K562 (cell line): Measurements from ENCODE around the gene FOSL1. TPM values are rescaled to one million over a fixed set of nuclear protein-coding genes. Genes with fewer than 3 reads are reported as not detected.

Experiments
- ATF1 ChIP-seq, 2 experiments: fragments of 450-650 bp in 1 of 2; IDR thresholded peaks; 2 replicates each; pipeline ENCODE4 v1.6.1; 2016; ENCODE audit warnings: missing compliant biosample characterization in 1 of 2, missing genetic modification characterization in 1 of 2
- BACH1 ChIP-seq: fragments of 200-800 bp; sonication (Bioruptor generic); IDR thresholded peaks from 2 replicates; pipeline ENCODE4 v1.6.1; 2016; ENCODE audit warnings: missing genetic modification characterization, missing compliant biosample characterization
- BRCA1 ChIP-seq, 2 experiments: fragments of 450-650 bp in 1 of 2; sonication (generic) in 1 of 2; formaldehyde crosslinking in 1 of 2; IDR thresholded peaks; 2 replicates each; pipeline versions ENCODE4 v1.5.0 to v1.6.1; 2017 to 2020; ENCODE audit warnings: mild to moderate bottlenecking in 1 of 2, missing genetic modification reagents in 1 of 2
- CREB5 ChIP-seq: fragments of 250-450 bp; sonication (Bioruptor Pico); IDR thresholded peaks from 2 replicates; pipeline ENCODE4 v1.5.0; 2020; ENCODE audit warnings: mild to moderate bottlenecking
- DACH1 ChIP-seq: fragments of 450-650 bp; IDR thresholded peaks from 2 replicates; pipeline ENCODE4 v1.6.1; 2018; ENCODE audit not compliant: partially characterized antibody
- E2F6 ChIP-seq, 2 experiments: IDR thresholded peaks; 2 replicates each; pipeline ENCODE4 v1.6.1; 2011; ENCODE audit warnings: borderline replicate concordance in 1 of 2, control low read depth in 1 of 2, low read depth in 1 of 2, low read length in 1 of 2, mild to moderate bottlenecking in 1 of 2, mixed read lengths in 1 of 2, moderate library complexity in 1 of 2; ENCODE audit not compliant: insufficient read depth in 1 of 2, insufficient read length in 1 of 2, poor library complexity in 1 of 2, severe bottlenecking in 1 of 2; ENCODE audit errors: extremely low read depth in 1 of 2
- ETV5 ChIP-seq: sonication (generic); formaldehyde crosslinking; IDR thresholded peaks from 2 replicates; pipeline ENCODE4 v1.4.0; 2020; ENCODE audit warnings: low read depth, mild to moderate bottlenecking, missing genetic modification reagents
- FIP1L1 ChIP-seq: fragments of 200-400 bp; formaldehyde crosslinking; IDR thresholded peaks from 2 replicates; pipeline ENCODE4 v1.6.1; 2018; ENCODE audit warnings: mild to moderate bottlenecking, low read depth, low read length; ENCODE audit not compliant: poor library complexity, severe bottlenecking
- KDM4B ChIP-seq, 2 experiments: fragments of 450-650 bp in 1 of 2; sonication (generic) in 1 of 2; IDR thresholded peaks; 2 replicates each; pipeline ENCODE4 v1.6.1; 2016 to 2017; ENCODE audit warnings: borderline replicate concordance in 2 of 2, antibody characterized with exemption in 1 of 2, low read depth in 1 of 2, mild to moderate bottlenecking in 1 of 2
- KLF16 ChIP-seq: IDR thresholded peaks from 2 replicates; pipeline ENCODE4 v1.6.1; 2016; ENCODE audit warnings: antibody characterized with exemption
- MAFF ChIP-seq: IDR thresholded peaks from 2 replicates; pipeline ENCODE4 v1.6.1; 2012; ENCODE audit warnings: low read length, improper control_type of control experiment
- MTF1 ChIP-seq: fragments of 250-450 bp; sonication (Bioruptor Pico); IDR thresholded peaks from 2 replicates; pipeline ENCODE4 v1.9.0; 2021; ENCODE audit warnings: moderate library complexity, mild to moderate bottlenecking, inconsistent platforms, borderline replicate concordance
- NEUROD1 ChIP-seq: fragments of 150-350 bp; IDR thresholded peaks from 2 replicates; pipeline ENCODE4 v1.6.1; 2014; ENCODE audit warnings: borderline replicate concordance, low read length, low read depth; ENCODE audit not compliant: partially characterized antibody
- NRF1 ChIP-seq, 2 experiments: fragments of 450-650 bp; IDR thresholded peaks in 1 of 2; conservative IDR thresholded peaks in 1 of 2; 2 replicates each; pipeline ENCODE4 v1.6.1; 2014; ENCODE audit warnings: mild to moderate bottlenecking in 2 of 2
- PHF20 ChIP-seq: fragments of 450-650 bp; IDR thresholded peaks from 2 replicates; pipeline ENCODE4 v1.6.1; 2018; ENCODE audit not compliant: partially characterized antibody
- PHF8 ChIP-seq: fragments of 200-600 bp; sonication (generic); IDR thresholded peaks from 2 replicates; pipeline ENCODE4 v1.6.1; 2012; ENCODE audit warnings: mixed run types, mild to moderate bottlenecking, inconsistent platforms, low read length, moderate library complexity, borderline replicate concordance
- RAD51 ChIP-seq: fragments of 450-650 bp; IDR thresholded peaks from 2 replicates; pipeline ENCODE4 v1.7.1; 2016; ENCODE audit warnings: low read depth, mild to moderate bottlenecking, borderline replicate concordance
- SIN3B ChIP-seq: fragments of 450-650 bp; IDR thresholded peaks from 2 replicates; pipeline ENCODE4 v1.6.1; 2017; ENCODE audit warnings: low read depth, mild to moderate bottlenecking, moderate library complexity
- XRCC3 ChIP-seq: fragments of 450-650 bp; IDR thresholded peaks from 2 replicates; pipeline ENCODE4 v1.6.1; 2017; ENCODE audit warnings: mild to moderate bottlenecking, moderate library complexity
- ZC3H4 ChIP-seq: sonication (generic); formaldehyde crosslinking; IDR thresholded peaks from 2 replicates; pipeline ENCODE4 v1.9.0; 2021; ENCODE audit warnings: missing genetic modification reagents, borderline replicate concordance
- ZNF143 ChIP-seq: sonication (generic); formaldehyde crosslinking; IDR thresholded peaks from 2 replicates; pipeline ENCODE4 v1.9.0; 2022; ENCODE audit warnings: mild to moderate bottlenecking, missing genetic modification reagents
- ZNF586 ChIP-seq: fragments of 450-650 bp; formaldehyde crosslinking; conservative IDR thresholded peaks from 2 replicates; pipeline ENCODE4 v1.4.0; 2020; ENCODE audit warnings: mild to moderate bottlenecking, moderate library complexity
- ZNF766 ChIP-seq: fragments of 200-800 bp; sonication (Bioruptor generic); conservative IDR thresholded peaks from 2 replicates; pipeline ENCODE4 v1.6.1; 2016; ENCODE audit warnings: missing genetic modification characterization, missing compliant biosample characterization
- polyA plus RNA-seq, 8 experiments: library from polyadenylated mRNA; depleted of rRNA in 4 of 8; stranded (reverse) in 5 of 8; unstranded in 3 of 8; fragments of >200 nt; fragmentation: Nextera tagmentation in 2 of 8; fragmentation: Illumina TruSeq in 1 of 8; extraction: Ambion mirVana in 2 of 8; extraction: Trizol in 1 of 8; gene quantifications; 2 replicates each; pipeline versions ENCODE4 v1.2.1 to v1.2.3, GENCODE V29; 2011 to 2014; ENCODE audit warnings: inconsistent platforms in 1 of 8, missing spikeins in 1 of 8
- total RNA-seq, 7 experiments: library from RNA; depleted of rRNA in 6 of 7; stranded (reverse); fragments of >200 nt in 6 of 7; fragmentation: Illumina TruSeq in 2 of 7; extraction: Trizol in 2 of 7; gene quantifications; 2 replicates each; pipeline versions ENCODE4 v1.2.1 to v1.2.3, GENCODE V29; 2011 to 2021; ENCODE audit warnings: low replicate concordance in 1 of 7
- TF ChIP-seq, protein P1 (sequence below): IDR thresholded peaks from 2 replicates; pipeline ENCODE4 v1.6.1; 2012; ENCODE audit warnings: low read depth, low read length, improper control_type of control experiment, borderline replicate concordance

The FOSL1 gene
- total and polyA plus RNA-seq, 9 of the 15 experiments (the other 6 are each of a cell fraction or from before 2014, with no cell fraction given), result 3.5 to 39.6 (median 10.0) TPM

DNA sequence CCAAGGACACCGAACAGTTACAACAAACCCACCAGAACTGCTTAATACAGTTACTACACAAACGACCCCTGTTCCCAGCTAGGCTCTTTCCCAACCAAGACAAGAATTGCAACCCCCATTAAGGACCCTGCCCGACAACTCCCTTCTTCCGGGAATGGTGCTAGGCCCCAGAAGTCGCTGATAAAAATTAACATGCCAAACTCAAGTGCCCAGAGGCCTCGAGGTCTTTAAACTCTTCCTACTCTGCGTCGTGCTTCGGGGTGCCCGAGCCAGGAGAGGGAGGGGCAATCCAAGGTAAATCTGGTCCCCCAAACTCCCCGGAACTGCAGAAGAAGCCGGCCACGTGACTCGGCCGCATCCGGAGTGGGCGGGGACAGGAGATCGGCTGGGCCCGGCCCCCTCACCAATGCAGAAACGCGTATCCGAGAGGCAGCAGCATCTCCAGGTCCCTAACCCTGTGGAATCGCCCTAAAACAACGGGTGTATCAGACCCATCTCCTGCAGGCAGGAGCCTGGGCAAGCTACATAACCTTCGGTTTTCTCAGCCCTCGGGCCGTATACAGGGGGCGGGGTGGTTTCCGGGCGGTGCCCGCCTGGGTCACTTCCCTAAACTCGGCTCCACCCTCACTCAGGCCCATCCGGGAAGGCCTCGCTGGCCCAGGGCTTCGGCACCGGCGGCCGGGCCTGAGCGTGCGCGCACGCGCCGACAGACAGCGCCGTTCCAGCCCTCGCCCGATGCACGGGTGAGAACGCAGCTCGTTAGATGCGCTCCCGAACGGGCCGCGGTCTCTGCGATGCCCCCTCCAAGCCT, 43.3 kb downstream of the FOSL1 start (continued):
- TF ChIP-seq PHF20 (peak; percentile 42), KLF16 (no peak), ZNF766 (no peak), XRCC3 (no peak), MAFF (no peak), ETV5 (CRISPR knock-in tag) (peak; percentile 86), SIN3B (no peak), BACH1 (tag) (no peak), RAD51 (peak; percentile 95), ZNF586 (CRISPR knock-in tag) (no peak), BRCA1 (IDR thresholded peaks at IDR 0.05) (no peak), BRCA1 (CRISPR knock-in tag; IDR thresholded peaks at IDR 0.05) (0 out of 2 replicates have a peak, but pooled peaks have one; percentile 17), NRF1 (conservative IDR thresholded peaks at IDR 0.05 in 1 of 2, IDR thresholded peaks at IDR 0.05 in 1 of 2) (peak; percentile 85 to 88), KDM4B (IDR thresholded peaks at IDR 0.05; ENCODE audit: borderline replicate concordance in 2 of 2, low read depth in 1 of 2) (peak in 1 of 2 experiments; percentile 67; a peak in 1 of 4 replicates), NEUROD1 (peak; percentile 5), E2F6 (IDR thresholded peaks at IDR 0.05; ENCODE audit: borderline replicate concordance in 1 of 2, extremely low read depth in 1 of 2, insufficient read depth in 1 of 2, insufficient read length in 1 of 2, low read depth in 1 of 2, low read length in 1 of 2, poor library complexity in 1 of 2, severe bottlenecking in 1 of 2) (peak in 1 of 2 experiments; percentile 16), ATF1 (CRISPR knock-in tag; IDR thresholded peaks at IDR 0.05) (no peak), ATF1 (tag; IDR thresholded peaks at IDR 0.05) (0 out of 2 replicates have a peak, but pooled peaks have one; percentile 35), FIP1L1 (no peak), MTF1 (CRISPR knock-in tag) (no peak), CREB5 (CRISPR knock-in tag) (no peak), DACH1 (no peak), ZNF143 (peak; percentile 60), ZC3H4 (CRISPR knock-in tag) (no peak), PHF8 (no peak)
- TF ChIP-seq, protein P1, sequence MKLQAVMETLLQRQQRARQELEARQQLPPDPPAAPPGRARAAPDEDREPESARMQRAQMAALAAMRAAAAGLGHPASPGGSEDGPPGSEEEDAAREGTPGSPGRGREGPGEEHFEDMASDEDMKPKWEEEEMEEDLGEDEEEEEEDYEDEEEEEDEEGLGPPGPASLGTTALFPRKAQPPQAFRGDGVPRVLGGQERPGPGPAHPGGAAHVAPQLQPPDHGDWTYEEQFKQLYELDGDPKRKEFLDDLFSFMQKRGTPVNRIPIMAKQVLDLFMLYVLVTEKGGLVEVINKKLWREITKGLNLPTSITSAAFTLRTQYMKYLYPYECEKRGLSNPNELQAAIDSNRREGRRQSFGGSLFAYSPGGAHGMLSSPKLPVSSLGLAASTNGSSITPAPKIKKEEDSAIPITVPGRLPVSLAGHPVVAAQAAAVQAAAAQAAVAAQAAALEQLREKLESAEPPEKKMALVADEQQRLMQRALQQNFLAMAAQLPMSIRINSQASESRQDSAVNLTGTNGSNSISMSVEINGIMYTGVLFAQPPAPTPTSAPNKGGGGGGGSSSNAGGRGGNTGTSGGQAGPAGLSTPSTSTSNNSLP, result no peak
